HG02970 (cell line): Measurements from ENCODE around the gene ZFP37.
A peak's percentile ranks its signal among the peaks of the same experiment; 100 is the strongest.
"Not testable (repeated sequence)": the region's sequence is repeated elsewhere in the genome, so short reads cannot be mapped to it uniquely, and the experiment has no call there.

Source experiments
- ATAC-seq: cut with Tn5 transposase; IDR thresholded peaks from one replicate; pipeline ENCODE4 v1.9.1; 2021; ENCODE audit warnings: mild to moderate bottlenecking, moderate library complexity, moderate number of reproducible peaks; ENCODE audit not compliant: unreplicated experiment, low FRiP score

The ZFP37 gene

DNA sequence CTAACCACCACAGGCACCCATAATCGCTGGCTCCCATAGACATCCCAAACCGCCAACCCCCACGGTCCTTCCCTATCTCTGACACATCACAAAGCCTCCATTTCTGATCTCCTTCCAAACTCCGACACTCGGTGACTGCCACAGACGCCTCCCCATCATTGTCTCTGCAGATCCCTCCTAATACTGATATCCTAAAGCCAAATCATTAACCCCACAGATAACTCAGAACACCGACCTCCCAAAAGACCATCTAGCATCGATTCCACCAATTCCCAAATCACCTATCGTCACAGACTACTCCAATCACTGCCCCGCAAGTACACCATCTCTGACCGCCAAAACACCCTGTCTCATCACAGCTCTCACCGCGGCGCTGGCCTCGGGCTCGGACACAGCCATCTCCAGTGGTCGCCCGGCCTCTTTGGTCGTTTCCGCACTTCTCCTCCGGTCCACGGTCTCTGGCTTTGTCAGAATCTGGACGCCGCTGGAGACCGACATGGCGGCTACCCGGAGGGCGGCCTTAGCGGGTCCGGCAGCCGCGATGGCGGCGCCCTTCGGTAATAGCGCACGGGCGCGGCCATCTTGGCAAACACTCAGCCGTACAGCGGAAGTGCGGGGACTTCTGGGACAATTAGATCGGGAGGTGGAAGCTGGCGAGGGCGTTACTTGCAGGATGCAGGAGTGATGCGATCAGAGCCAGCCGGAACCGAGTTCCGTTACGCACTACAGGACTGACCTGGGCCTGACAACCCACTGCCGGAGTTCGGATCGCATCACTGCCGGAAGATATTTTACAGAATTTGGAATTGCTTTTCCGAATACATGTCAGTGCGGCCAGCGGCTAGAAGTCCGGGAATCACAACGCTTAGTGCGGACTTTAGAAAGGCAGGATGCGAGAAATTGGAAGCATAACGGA lies at the start of gene ZFP37:
Gene ZFP37 (minus strand): TSS at position 534 of the 916 bp plus-strand sequence. CDS start 36 bp downstream, at position 498.
- ATAC-seq, result peak; percentile 84

DNA sequence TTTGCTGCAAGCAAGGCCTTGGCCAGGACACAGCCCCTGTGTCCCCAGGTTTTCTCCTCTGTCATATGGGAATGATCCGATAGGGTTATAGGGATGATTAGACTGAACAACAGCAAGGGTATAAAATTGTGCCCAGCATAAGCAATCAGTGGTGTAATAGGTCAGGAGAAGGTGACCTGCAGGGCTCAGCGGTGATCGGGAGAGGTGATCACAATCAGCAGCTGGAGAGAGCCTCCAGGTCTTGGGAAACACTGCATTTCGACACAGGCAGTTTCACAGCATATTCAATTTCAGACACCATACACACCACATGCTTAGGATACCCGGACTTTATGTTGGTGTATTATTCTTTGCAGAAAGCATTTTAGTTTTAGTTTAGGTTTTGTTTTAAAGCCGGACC lies 48.8 kb upstream of the ZFP37 start:
- ATAC-seq, result not testable (repeated sequence)

DNA sequence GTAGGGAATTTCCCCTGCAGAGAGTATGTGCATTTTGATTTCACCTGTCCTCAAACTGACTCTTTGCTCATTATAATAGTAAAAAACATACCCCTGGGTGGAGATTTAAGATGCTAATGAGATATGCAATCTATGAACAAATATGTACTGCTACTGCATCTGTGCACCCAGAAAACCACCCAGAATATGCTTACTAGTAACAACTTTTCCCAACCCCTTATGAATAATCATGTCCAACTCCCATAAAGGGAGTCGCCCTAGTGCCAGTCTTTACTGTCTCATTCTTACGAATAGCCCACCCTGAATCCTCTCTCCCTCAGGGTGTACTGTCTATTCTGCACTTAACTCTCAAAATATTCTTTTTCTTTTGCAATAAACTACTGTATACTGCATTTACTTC lies 39.0 kb upstream of the ZFP37 start:
- ATAC-seq, result no peak

DNA sequence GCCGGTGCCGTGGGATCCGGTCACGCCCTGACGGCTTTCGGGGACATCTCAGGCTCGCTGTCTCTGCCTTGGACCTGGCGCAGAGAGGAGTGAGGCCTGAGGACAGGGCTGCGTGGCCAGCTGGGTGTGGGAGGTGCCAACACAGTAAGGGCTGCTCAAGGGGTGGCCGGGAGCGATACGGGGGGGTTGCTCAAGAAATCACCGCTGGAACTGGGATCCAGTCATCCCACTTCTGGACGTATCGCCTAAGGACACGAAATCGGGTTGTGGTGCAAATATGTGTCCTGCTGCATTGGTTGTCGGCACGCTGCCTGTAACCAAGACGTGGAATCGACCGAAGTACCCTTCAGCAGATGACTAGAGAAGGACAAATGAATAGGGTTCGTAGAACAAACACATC lies 33.4 kb upstream of the ZFP37 start:
- not testable (repeated sequence) for ATAC-seq

DNA sequence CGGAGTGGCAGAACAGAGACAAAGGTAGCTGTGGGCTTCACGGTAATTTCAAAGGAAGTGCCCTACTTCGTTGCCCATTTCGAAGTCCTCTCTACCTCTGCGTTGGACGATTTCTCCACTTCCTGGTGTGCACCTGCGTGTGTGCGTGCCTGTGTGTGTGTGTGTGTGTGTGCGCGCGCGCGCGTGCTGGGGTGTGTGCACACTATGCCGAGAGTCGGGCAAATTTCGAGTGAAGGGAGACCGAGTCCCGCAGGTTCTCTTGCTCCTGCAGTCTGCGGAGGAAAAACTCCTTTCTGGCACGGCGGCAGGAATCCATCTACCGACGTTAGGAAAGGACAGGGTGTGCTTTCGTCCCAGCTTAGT lies 32.6 kb upstream of the ZFP37 start:
- not testable (repeated sequence) for ATAC-seq

DNA sequence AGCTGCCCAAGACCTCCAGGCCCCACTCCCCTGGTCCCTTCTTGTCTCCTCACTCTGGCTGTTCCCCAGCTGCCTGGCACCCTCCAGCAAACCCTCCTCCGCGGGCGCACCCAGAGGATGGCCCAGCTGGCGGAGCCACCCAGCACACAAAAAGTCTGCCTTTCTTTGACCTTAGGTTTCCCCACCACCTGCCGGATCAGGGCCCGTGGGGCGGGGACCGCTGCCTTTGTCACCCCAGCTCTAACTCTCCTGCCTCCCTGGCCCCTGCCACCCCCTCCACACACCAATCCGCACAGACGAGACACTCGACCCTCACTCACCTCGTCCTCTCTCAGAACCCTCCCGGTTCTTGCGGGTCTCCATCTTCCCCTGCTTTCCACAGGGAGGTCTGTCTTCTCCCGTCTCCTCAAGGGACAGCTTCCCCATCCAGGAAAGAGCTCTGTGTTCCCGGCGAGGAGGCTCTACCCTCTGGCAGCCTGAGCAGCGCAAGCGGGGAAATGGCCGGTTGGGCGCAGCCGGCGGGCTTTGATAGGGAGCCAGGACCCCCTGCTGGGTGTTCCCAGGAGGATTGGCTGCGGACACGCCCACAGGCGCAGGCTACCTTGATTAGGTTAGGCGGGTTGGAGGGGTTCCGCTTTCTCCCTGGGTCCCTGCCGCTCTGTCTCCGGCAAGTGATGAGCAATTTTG lies 32.1 kb upstream of the ZFP37 start:
- not testable (repeated sequence) for ATAC-seq

DNA sequence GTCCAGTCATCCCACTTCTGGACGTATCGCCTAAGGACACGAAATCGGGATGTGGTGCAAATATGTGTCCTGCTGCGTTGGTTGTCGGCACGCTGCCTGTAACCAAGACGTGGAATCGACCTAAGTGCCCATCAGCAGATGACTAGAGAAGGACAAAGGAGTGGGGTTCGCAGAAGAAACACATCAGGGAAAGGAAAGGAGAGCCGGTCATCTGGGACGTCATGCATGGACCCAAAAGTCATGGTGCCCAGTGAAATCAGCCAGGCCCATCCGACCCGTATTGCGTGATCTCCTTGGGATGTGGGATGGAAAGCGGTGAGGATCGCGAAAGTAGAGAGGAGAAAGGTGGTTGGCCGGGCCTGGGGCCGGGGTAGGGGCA lies 6.4 kb upstream of the ZFP37 start:
- not testable (repeated sequence) for ATAC-seq

DNA sequence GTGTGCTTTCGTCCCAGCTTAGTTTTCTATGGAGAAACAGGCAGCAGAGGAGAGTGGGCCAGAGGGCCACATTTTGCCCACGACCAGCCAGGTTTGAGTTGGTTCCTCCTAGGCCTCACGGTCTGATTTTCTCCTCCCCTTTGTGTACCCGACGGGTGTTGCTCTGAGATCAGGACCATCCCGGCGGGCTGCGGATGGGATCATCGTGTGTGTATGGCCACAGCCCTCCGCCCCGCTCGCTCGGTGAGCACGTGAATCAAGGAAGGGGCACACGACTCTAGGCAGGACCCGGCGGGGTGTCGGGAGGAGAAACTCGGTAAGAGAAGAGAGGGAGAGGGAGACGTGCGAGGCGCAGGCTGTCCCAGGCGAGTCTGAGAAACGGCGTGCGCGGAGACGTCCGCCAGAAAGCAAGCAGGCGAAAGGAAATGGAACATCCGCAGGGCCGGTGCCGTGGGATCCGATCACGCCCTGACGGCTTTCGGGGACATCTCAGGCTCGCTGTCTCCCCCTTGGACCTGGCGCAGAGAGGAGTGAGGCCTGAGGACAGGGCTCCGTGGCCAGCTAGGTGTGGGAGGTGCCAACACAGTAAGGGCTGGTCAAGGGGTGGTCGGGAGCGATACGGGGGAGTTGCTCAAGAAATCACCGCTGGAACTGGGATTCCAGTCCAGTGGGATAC lies 5.9 kb upstream of the ZFP37 start:
- ATAC-seq, result not testable (repeated sequence)

DNA sequence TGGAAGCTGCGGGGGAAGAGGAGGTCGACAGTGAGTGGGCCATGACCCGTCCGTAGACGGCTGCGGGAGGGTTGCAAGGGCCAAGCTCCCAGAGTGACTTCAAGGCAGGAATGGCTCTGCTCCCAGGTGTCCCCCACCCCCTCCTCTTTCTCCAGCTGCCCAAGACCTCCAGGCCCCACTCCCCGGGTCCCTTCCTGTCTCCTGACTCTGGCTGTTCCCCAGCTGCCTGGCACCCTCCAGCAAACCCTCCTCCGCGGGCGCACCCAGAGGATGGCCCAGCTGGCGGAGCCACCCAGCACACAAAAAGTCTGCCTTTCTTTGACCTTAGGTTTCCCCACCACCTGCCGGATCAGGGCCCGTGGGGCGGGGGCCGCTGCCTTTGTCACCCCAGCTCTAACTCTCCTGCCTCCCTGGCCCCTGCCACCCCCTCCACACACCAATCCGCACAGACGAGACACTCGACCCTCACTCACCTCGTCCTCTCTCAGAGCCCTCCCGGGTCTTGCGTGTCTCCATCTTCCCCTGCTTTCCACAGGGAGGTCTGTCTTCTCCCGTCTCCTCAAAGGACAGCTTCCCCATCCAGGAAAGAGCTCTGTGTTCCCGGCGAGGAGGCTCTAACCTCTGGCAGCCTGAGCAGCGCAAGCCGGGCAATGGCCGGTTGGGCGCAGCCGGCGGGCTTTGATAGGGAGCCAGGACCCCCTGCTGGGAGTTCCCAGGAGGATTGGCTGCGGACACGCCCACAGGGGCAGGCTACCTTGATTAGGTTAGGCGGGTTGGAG lies 4.7 kb upstream of the ZFP37 start:
- not testable (repeated sequence) for ATAC-seq

DNA sequence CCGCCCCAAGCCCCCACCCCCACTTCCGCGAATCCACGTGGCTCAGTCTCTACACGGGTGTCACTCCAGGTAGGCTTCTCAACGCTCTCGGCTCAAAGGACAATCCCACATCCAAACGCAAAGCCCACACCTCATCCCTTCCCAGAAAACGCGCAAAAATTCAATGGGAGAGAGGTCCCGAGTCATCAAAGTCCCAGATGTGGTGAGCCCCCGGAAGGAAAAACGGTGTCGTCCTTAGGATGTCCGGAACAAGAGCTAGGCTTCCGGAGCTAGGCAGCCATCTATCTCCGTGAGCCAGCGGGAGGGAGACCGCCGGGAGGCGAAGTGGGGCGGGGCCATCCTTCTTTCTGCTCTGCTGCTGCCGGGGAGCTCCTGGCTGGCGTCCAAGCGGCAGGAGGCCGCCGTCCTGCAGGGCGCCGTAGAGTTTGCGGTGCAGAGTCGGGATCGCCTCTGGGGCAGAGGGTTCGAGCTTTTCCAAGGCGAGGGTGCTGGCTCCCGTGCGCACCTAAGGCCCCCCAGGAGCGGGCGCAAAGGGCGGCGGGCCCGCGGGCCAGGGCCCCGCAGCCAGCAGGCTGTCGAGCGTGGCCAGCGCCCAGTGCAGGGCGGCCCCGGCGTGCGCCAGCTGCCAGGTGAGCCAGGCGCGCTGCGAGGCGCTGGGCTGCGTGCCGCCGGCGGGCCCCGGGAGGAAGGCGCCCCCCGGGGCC lies 3.2 kb upstream of the ZFP37 start:
- not testable (repeated sequence) for ATAC-seq

DNA sequence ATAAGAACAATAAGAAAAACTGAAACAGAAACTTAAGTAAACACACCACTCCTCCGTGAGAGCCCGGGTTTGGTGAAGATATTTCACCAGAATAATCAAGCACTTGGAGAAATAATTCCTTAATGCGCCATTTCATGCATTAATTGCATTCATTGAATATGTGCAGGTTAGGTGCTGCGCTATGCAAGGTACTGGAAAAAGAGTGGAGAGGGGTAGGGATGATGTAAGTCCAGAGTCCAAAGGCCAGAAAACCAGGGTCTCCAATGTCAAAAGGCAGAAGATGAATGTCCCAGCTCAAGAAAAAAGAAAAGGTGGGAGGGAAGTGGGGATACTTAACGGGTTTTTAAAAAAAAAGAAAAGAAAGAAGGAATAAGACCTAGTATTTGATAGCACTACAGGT lies 669 bp upstream of the ZFP37 start:
- no peak for ATAC-seq

DNA sequence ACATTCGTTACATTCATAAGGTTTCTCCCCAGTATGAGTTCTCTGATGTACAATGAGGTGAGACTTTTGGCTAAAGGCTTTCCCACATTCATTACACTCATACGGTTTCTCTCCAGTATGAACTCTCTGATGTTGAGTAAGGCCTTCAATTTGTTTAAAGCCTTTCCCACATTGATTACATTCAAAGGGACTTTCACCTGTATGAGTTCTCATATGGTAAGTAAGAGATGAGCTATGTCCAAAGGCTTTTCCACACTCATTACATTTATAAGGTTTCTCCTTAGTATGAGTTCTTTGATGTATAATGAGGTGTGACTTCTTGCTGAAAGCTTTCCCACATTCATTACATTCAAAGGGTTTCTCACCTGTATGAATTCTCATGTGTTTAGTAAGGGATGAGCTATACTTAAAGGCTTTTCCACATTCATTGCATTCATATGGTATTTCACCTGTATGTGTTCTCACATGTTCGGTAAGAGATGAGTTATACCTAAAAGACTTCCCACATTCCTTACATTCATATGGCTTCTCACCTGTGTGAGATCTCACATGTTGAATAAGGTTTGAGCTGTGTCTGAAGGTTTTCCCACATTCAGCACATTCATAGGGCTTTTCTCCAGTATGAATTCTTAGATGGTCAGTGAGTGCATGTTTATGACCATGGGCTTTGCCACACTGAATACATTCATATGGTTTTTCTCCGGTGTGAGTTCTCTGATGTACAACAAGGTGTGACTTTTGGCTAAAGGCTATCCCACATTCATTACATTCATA lies 13.5 kb downstream of the ZFP37 start:
- ATAC-seq, result no peak

DNA sequence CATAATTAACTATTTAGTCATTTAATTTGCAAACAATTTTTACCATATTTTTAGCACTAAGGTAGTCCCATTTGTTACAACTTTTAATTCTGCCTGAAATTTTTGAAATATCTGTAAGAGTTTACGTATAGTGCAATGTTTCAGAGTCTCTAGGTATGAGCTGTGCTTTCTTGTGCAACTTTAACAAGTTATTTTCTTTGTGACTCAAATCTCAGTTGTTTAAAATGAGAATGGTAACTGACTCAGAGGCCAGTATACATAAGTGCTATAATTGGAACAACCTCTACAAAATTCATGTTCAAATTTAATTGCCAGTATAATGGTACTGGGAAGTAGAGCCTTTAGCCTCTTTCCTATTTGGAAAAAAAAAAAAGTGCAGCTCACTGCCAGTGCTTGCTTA lies 30.3 kb downstream of the ZFP37 start:
- ATAC-seq, result no peak

DNA sequence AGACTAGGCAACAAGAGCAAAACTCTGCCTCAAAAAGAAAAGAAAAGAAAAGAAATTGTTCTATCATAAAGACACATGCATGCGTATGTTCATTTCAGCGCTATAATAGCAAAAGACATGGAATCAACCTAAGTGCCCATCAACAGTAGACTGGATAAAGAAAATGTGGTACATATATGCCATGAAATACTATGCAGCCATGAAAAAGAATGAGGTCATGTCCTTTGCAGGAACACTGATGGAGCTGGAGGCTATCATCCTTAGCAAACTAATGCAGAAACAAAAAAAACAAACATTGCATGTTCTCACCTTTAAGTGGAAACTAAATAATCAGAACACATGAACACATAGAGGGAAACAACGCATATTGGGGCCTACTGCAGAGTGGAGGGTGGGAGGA lies 38.3 kb downstream of the ZFP37 start:
- ATAC-seq, result no peak

DNA sequence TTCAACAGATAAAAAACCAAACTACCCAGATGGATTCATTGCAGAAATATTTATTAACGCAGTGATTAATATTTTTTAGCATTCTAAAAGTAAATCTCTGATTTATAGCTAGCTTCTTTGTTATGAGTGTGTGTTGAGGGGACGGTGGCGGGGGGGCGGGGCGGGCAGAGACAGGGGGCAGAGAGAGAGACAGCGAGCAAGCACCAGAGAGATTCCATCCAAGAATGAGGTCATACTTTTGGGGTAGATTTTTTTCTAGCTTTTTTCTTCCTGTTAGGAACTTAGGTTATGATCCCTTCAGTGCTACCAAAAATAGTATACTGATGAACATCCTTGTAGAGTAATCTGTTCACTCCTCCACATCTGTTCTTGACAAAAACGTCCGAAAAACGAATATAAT lies 44.0 kb downstream of the ZFP37 start:
- ATAC-seq, result no peak

DNA sequence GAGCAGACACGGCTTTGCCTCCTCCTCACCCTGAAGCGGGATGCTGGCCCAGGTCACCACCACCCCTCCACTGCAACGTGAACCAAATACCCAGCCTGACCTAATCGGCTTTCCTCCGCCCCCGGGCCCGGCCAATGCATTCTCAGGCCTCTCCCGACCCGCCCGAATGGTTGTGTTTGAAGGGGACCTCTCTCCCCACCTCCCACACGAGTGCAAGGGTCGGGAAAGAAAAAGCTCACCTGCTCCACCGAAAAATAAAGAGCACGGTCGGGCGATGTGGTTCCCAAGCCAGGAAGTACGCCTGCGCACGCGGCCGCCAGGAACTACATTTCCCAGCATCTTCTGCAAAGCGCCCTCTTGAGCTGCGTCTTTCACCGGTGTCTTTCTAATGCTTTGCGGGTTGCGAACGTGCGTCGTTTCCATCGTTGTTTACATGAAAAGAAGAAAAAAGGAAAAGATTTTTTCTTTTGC lies 44.6 kb downstream of the ZFP37 start, which contains the start of gene ZNF883:
Gene ZNF883 (minus strand): TSS at position 282 of the 471 bp plus-strand sequence.
- no peak for ATAC-seq

DNA sequence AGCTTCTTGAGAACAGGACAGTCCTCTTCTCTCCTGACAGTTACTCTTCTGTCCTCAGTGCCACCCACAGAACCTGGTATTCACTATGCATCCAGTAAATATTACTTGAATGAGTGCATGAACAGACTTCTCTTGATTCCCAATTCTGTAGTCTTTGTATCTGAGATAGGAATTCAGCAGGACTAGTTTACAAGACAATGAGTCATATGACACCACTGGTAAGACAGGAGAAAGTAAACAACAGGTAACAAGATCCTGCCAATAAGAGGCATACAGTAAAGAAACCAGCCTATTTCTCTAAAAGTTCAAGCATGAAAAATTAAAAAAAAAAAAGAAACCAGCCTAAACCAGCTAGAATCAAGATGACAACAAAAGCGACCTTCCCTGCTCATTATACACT lies 50.7 kb downstream of the ZFP37 start:
- ATAC-seq, result no peak

DNA sequence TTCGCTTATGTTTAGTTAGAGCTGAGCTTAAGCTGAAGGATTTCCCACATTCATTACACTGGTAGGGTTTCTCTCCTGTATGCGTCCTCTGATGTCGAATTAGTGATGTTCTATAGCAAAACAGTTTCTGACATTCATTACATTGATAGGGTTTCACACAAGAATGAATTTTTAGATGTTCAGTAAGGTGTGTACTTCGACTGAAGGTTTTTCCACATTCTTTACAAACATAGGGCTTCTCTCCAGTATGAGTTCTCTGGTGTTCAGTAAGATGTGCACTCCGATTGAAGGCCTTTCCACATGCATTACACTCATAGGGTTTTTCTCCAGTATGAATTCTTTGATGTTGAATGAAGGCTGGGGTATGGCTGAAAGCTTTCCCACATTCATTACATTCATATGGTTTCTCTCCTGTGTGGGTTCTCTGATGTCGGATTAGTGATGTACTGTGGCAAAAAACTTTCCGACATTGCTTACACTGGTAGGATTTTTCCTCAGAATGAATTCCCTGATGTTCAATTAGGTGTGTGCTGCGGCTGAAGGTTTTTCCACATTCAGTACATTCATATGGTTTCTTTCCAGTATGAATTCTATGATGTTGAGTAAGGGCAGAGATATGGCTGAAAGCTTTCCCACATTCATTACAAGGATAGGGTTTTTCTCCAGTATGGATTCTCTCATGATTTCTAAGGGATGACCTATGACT lies 59.1 kb downstream of the ZFP37 start:
- ATAC-seq, result no peak
